Skeletal muscle cell (primary cell): ENCODE data around the gene TTC34.

Experiments
- DNase-seq: peaks from one replicate; pipeline ENCODE4 v3.0.0-alpha.2; 2010; ENCODE audit warnings: low read depth
- H3K4me3 ChIP-seq: 2 replicates; pipeline ENCODE4 v1.5.1; 2011; ENCODE audit warnings: low read depth, mild to moderate bottlenecking, control low read depth, low read length, moderate library complexity

TTC34 gene

GRCh38 chr1:2612591-2613365, 188.7 kb downstream of the TTC34 start:
- H3K4me3 ChIP-seq = no peak overlapping the region
- no peak for DNase-seq

GRCh38 chr1:2611621-2612437, 189.7 kb downstream of the TTC34 start:
- no peak for DNase-seq
- no peak overlapping the region for H3K4me3 ChIP-seq

GRCh38 chr1:2611031-2611501, 190.4 kb downstream of the TTC34 start:
- DNase-seq = no peak

GRCh38 chr1:2610036-2610959, 191.2 kb downstream of the TTC34 start:
- no peak for DNase-seq
- H3K4me3 ChIP-seq = no peak overlapping the region

More at GRCh38 chr1:2611031-2611501, 190.4 kb downstream of the TTC34 start:
- H3K4me3 ChIP-seq = peak overlapping the region; percentile 23

- H3K4me3 ChIP-seq = no peak overlapping the region
- no peak for DNase-seq
Measured at GRCh38 chr1:2609319-2610035, 192.0 kb downstream of the TTC34 start.

GRCh38 chr1:2607641-2608091, 193.8 kb downstream of the TTC34 start:
- H3K4me3 ChIP-seq = no peak overlapping the region
- no peak for DNase-seq

- DNase-seq = no peak
- no peak overlapping the region for H3K4me3 ChIP-seq
Measured at GRCh38 chr1:2606881-2607621, 194.4 kb downstream of the TTC34 start.

GRCh38 chr1:2606396-2606880, 195.1 kb downstream of the TTC34 start:
- no peak for DNase-seq
- no peak overlapping the region for H3K4me3 ChIP-seq

GRCh38 chr1:2605509-2606395, 195.7 kb downstream of the TTC34 start:
- no peak overlapping the region for H3K4me3 ChIP-seq
- no peak for DNase-seq

GRCh38 chr1:2604844-2605508, 196.5 kb downstream of the TTC34 start:
- no peak for DNase-seq
- H3K4me3 ChIP-seq = no peak overlapping the region

GRCh38 chr1:2604156-2604843, 197.2 kb downstream of the TTC34 start:
- DNase-seq = no peak
- no peak overlapping the region for H3K4me3 ChIP-seq

- DNase-seq = no peak
- H3K4me3 ChIP-seq = no peak overlapping the region
Measured at GRCh38 chr1:2603521-2604155, 197.9 kb downstream of the TTC34 start.

GRCh38 chr1:2602866-2603520, 198.5 kb downstream of the TTC34 start:
- DNase-seq = no peak
- no peak overlapping the region for H3K4me3 ChIP-seq

- no peak overlapping the region for H3K4me3 ChIP-seq
- no peak for DNase-seq
Measured at GRCh38 chr1:2602311-2602835, 199.1 kb downstream of the TTC34 start.

GRCh38 chr1:2601721-2602303, 199.7 kb downstream of the TTC34 start:
- DNase-seq = no peak
- H3K4me3 ChIP-seq = no peak overlapping the region
